Mesendoderm (in vitro differentiated cells): ENCODE measurements around the gene DBH.

Experiments used
- DNase-seq: peaks from one replicate; pipeline ENCODE4 v3.0.0; 2013
- H2AK5ac ChIP-seq: 2 replicates; pipeline ENCODE4 v1.6.1; 2013; ENCODE audit warnings: low read length, inconsistent platforms
- H2BK120ac ChIP-seq: 2 replicates; pipeline ENCODE4 v1.6.1; 2013; ENCODE audit warnings: low read depth, mild to moderate bottlenecking, low read length, moderate library complexity, mixed read lengths
- H2BK15ac ChIP-seq: replicated peaks from 2 replicates; pipeline ENCODE4 v1.6.1; 2013; ENCODE audit warnings: low read depth, mild to moderate bottlenecking, moderate library complexity
- H2BK5ac ChIP-seq: 2 replicates; pipeline ENCODE4 v1.6.1; 2013; ENCODE audit warnings: low read length, inconsistent platforms
- H3K18ac ChIP-seq: 2 replicates; pipeline ENCODE4 v1.6.1; 2013; ENCODE audit warnings: mild to moderate bottlenecking, low read length, mixed read lengths
- H3K23ac ChIP-seq: one replicate; pipeline ENCODE4 v1.6.1; 2013; ENCODE audit warnings: low read length
- H3K27ac ChIP-seq: 2 replicates; pipeline ENCODE4 v1.5.1; 2013; ENCODE audit warnings: low read depth, mild to moderate bottlenecking, inconsistent platforms, low read length, moderate library complexity
- H3K27me3 ChIP-seq: 2 replicates; pipeline ENCODE4 v1.6.1; 2013; ENCODE audit warnings: low read length, control low read depth, mild to moderate bottlenecking, inconsistent platforms; ENCODE audit not compliant: insufficient read depth, poor library complexity
- H3K36me3 ChIP-seq: 2 replicates; pipeline ENCODE4 v1.6.1; 2013; ENCODE audit warnings: low read length, inconsistent platforms; ENCODE audit not compliant: control insufficient read depth, insufficient read depth
- H3K4ac ChIP-seq: one replicate; pipeline ENCODE4 v1.6.1; 2013; ENCODE audit warnings: low read depth, mild to moderate bottlenecking, low read length, moderate library complexity
- H3K4me1 ChIP-seq: 2 replicates; pipeline ENCODE4 v1.6.1; 2013; ENCODE audit warnings: low read depth, low read length, inconsistent platforms; ENCODE audit not compliant: control insufficient read depth
- H3K4me2 ChIP-seq: 2 replicates; pipeline ENCODE4 v1.6.1; 2013; ENCODE audit warnings: low read length
- H3K4me3 ChIP-seq: 2 replicates; pipeline ENCODE4 v1.5.1; 2013; ENCODE audit warnings: mild to moderate bottlenecking, low read length
- H3K56ac ChIP-seq: one replicate; pipeline ENCODE4 v1.6.1; 2013; ENCODE audit warnings: low read length
- H3K79me1 ChIP-seq: 2 replicates; pipeline ENCODE4 v1.6.1; 2013; ENCODE audit warnings: low read length, inconsistent platforms
- H3K79me2 ChIP-seq: 2 replicates; pipeline ENCODE4 v1.6.1; 2013; ENCODE audit warnings: mild to moderate bottlenecking, low read length; ENCODE audit not compliant: control insufficient read depth, insufficient read depth
- H3K9ac ChIP-seq: 2 replicates; pipeline ENCODE4 v1.6.1; 2013; ENCODE audit warnings: low read length, inconsistent platforms
- H4K5ac ChIP-seq: one replicate; pipeline ENCODE4 v1.6.1; 2013; ENCODE audit warnings: low read length
- H4K8ac ChIP-seq: one replicate; pipeline ENCODE4 v1.6.1; 2013; ENCODE audit warnings: low read depth, mild to moderate bottlenecking, control low read depth, low read length, moderate library complexity
- WGBS: extraction: QIAGEN DNeasy Blood & Tissue Kit; methylation state at CpG from one replicate; pipeline ENCODE4 v1.1.7; 2013; ENCODE audit warnings: low lambda C conversion rate, missing lambda C conversion rate; ENCODE audit not compliant: insufficient coverage; ENCODE audit errors: extremely low coverage; 5-methylcytosine and 5-hydroxymethylcytosine counted together

Gene DBH

GRCh38 chr9:133664173-133665050 is 28.2 kb downstream of the DBH start:
- no peak overlapping the region for H3K4me3 ChIP-seq
- no peaks in the 10 kb centered on the region for H3K4me1 ChIP-seq
- H2AK5ac ChIP-seq: no peak overlapping the region
- no peak overlapping the region for H2BK15ac ChIP-seq
- H3K9ac ChIP-seq: no peak overlapping the region
- no peak overlapping the region for H2BK5ac ChIP-seq
- no peak for DNase-seq
- no peak overlapping the region for H2BK120ac ChIP-seq
- no peak overlapping the region for H3K27ac ChIP-seq
- H3K79me2 ChIP-seq: no peaks in the 10 kb centered on the region
- no peak overlapping the region for H4K5ac ChIP-seq
- no peak overlapping the region for H4K8ac ChIP-seq
- no peak overlapping the region for H3K4me2 ChIP-seq
- WGBS: no CpG with 5 or more reads among the region's 27 CpGs
- H3K18ac ChIP-seq: no peak overlapping the region
- no peaks in the 10 kb centered on the region for H3K36me3 ChIP-seq
- no peak overlapping the region for H3K4ac ChIP-seq
- H3K56ac ChIP-seq: no peak overlapping the region
- no peaks in the 10 kb centered on the region for H3K79me1 ChIP-seq
- H3K27me3 ChIP-seq: no peaks in the 10 kb centered on the region
- no peak overlapping the region for H3K23ac ChIP-seq

- no peaks in the 10 kb centered on the region for H3K4me1 ChIP-seq
- no peak overlapping the region for H3K27ac ChIP-seq
- H3K56ac ChIP-seq: no peak overlapping the region
- no peak overlapping the region for H3K4me3 ChIP-seq
- H3K4me2 ChIP-seq: no peak overlapping the region
- no peak overlapping the region for H4K5ac ChIP-seq
- H3K36me3 ChIP-seq: no peaks in the 10 kb centered on the region
- H2BK120ac ChIP-seq: no peak overlapping the region
- H2BK5ac ChIP-seq: no peak overlapping the region
- H4K8ac ChIP-seq: no peak overlapping the region
- no peaks in the 10 kb centered on the region for H3K79me2 ChIP-seq
- no peaks in the 10 kb centered on the region for H3K79me1 ChIP-seq
- DNase-seq: no peak
- no peaks in the 10 kb centered on the region for H3K27me3 ChIP-seq
- no CpG with 5 or more reads among the region's 13 CpGs for WGBS
- H2AK5ac ChIP-seq: no peak overlapping the region
- H3K23ac ChIP-seq: no peak overlapping the region
- no peak overlapping the region for H2BK15ac ChIP-seq
- H3K18ac ChIP-seq: no peak overlapping the region
- no peak overlapping the region for H3K9ac ChIP-seq
- no peak overlapping the region for H3K4ac ChIP-seq
Observed at GRCh38 chr9:133665096-133665495, 28.9 kb downstream of the DBH start.

- Histone ChIP-seq H3K27ac (no peak overlapping the region), H3K56ac (no peak overlapping the region), H3K4me1 (no peaks in the 10 kb centered on the region), H3K4me3 (no peak overlapping the region), H2AK5ac (no peak overlapping the region), H3K4me2 (no peak overlapping the region), H3K79me1 (no peaks in the 10 kb centered on the region), H3K18ac (no peak overlapping the region), H2BK15ac (no peak overlapping the region), H3K27me3 (no peaks in the 10 kb centered on the region), H3K9ac (no peak overlapping the region), H4K8ac (no peak overlapping the region), H2BK5ac (no peak overlapping the region), H3K4ac (no peak overlapping the region), H3K79me2 (no peaks in the 10 kb centered on the region), H3K36me3 (no peaks in the 10 kb centered on the region), H2BK120ac (no peak overlapping the region), H4K5ac (no peak overlapping the region), H3K23ac (no peak overlapping the region)
- DNase-seq: no peak
- no CpG with 5 or more reads among the region's 12 CpGs for WGBS
Observed at GRCh38 chr9:133665535-133665934, 29.4 kb downstream of the DBH start.

- no peak overlapping the region for H2BK5ac ChIP-seq
- H4K5ac ChIP-seq: no peak overlapping the region
- no peak overlapping the region for H2BK15ac ChIP-seq
- H3K4me1 ChIP-seq: no peaks in the 10 kb centered on the region
- no peak overlapping the region for H2BK120ac ChIP-seq
- H3K4me3 ChIP-seq: no peak overlapping the region
- no peak overlapping the region for H3K4me2 ChIP-seq
- no CpG with 5 or more reads among the region's 9 CpGs for WGBS
- no peaks in the 10 kb centered on the region for H3K79me1 ChIP-seq
- H3K27ac ChIP-seq: no peak overlapping the region
- DNase-seq: no peak
- no peaks in the 10 kb centered on the region for H3K79me2 ChIP-seq
- no peak overlapping the region for H4K8ac ChIP-seq
- H2AK5ac ChIP-seq: no peak overlapping the region
- H3K9ac ChIP-seq: no peak overlapping the region
- no peaks in the 10 kb centered on the region for H3K36me3 ChIP-seq
- H3K23ac ChIP-seq: no peak overlapping the region
- H3K27me3 ChIP-seq: no peaks in the 10 kb centered on the region
- no peak overlapping the region for H3K4ac ChIP-seq
- no peak overlapping the region for H3K18ac ChIP-seq
- no peak overlapping the region for H3K56ac ChIP-seq
Observed at GRCh38 chr9:133666387-133666786, 30.2 kb downstream of the DBH start.

GRCh38 chr9:133666845-133667244 is 30.7 kb downstream of the DBH start:
- Histone ChIP-seq H3K27me3 (no peaks in the 10 kb centered on the region), H3K36me3 (no peaks in the 10 kb centered on the region), H3K4ac (no peak overlapping the region), H3K79me1 (no peaks in the 10 kb centered on the region), H3K27ac (no peak overlapping the region), H2BK15ac (no peak overlapping the region), H3K4me1 (no peaks in the 10 kb centered on the region), H4K8ac (no peak overlapping the region), H3K18ac (no peak overlapping the region), H3K4me2 (no peak overlapping the region), H3K56ac (no peak overlapping the region), H3K79me2 (no peaks in the 10 kb centered on the region), H4K5ac (no peak overlapping the region), H3K9ac (no peak overlapping the region), H2BK5ac (no peak overlapping the region), H2AK5ac (no peak overlapping the region), H3K4me3 (no peak overlapping the region), H2BK120ac (no peak overlapping the region), H3K23ac (no peak overlapping the region)
- no peak for DNase-seq
- no CpG with 5 or more reads among the region's 11 CpGs for WGBS
